Measurements from ENCODE around the gene GLRX. TPM values are rescaled to one million over a fixed set of nuclear protein-coding genes. Genes with fewer than 3 reads are reported as not detected.

The GLRX gene
- polyA plus RNA-seq, 1 donor (not counting 4 experiments of a cell fraction or from before 2014, with no cell fraction given) = 15.6 TPM

DNA sequence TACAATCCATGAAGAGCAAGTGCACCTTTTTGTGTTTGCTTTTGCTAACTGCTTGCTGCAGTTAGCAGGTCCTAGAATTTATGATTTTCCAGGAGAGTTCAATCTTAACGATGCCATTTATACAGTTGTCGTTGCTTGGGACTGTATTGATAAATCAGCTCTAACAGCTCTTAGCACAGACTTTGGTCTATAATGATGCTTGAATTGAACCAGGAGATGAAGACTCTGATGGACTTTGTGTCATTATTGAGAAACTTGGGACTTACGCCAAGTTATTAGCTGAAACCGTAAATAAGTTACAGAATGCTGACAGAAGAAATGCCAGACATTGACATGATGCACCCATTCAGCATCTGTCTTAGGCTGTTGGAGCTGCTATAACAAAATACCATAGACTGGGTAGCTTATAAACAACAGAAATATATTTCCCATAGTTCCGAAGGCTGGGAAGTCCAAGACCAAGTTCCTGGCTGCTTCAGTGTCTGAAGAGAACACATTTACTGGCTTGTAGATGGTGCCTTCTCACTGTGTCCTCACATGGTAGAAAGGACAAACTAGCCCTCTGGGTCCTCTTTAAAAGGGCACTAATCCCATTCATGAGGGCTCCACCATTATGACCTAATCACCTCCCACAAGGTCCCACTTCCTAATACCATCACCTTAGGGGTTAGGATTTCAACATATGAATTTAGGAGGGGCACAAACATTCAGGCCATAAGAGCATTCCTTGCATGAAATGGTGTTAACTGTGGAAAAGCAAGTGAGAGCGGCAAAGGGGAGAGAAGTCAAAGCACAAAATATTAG, 17.6 kb downstream of the GLRX start:
- Histone ChIP-seq H3K4me3 (ENCODE audit: control insufficient read depth in 2 of 3, extremely low read depth in 1 of 3, insufficient read depth in 2 of 3, low read depth in 1 of 3, low read length in 3 of 3) (no peak overlapping the region), H3K27me3 (ENCODE audit: control insufficient read depth, extremely low read depth, insufficient read depth, low read length) (no peaks in the 10 kb centered on the region), H4K20me1 (ENCODE audit: control insufficient read depth, extremely low read depth, insufficient read depth, low read length) (no peaks in the 10 kb centered on the region), H2AFZ (ENCODE audit: control insufficient read depth, low read length) (no peak overlapping the region), H3K79me2 (ENCODE audit: control insufficient read depth, insufficient read depth, low read length) (no peaks in the 10 kb centered on the region), H3K4me1 (ENCODE audit: control insufficient read depth, extremely low read depth, insufficient read depth, low read length) (peaks cover 10% of the 10 kb centered on the region), H3K27ac (ENCODE audit: control insufficient read depth, insufficient read depth, low read length) (no peak overlapping the region), H3K36me3 (ENCODE audit: control insufficient read depth in 2 of 2, extremely low read depth in 1 of 2, insufficient read depth in 2 of 2, low read length in 2 of 2) (no peaks in the 10 kb centered on the region), H3K4me2 (ENCODE audit: control insufficient read depth, extremely low read depth, insufficient read depth, low read depth, low read length) (no peak overlapping the region), H3K9me3 (ENCODE audit: control insufficient read depth, low read depth, low read length) (no peaks in the 10 kb centered on the region), H3K9me1 (ENCODE audit: control insufficient read depth, extremely low read depth, insufficient read depth, low read length) (no peaks in the 10 kb centered on the region), H3K9ac (ENCODE audit: control insufficient read depth, extremely low read depth, insufficient read depth, low read length) (no peak overlapping the region)
- TF ChIP-seq EZH2 (IDR thresholded peaks at IDR 0.05; ENCODE audit: low read length) = no peak
- TF ChIP-seq, protein P1, sequence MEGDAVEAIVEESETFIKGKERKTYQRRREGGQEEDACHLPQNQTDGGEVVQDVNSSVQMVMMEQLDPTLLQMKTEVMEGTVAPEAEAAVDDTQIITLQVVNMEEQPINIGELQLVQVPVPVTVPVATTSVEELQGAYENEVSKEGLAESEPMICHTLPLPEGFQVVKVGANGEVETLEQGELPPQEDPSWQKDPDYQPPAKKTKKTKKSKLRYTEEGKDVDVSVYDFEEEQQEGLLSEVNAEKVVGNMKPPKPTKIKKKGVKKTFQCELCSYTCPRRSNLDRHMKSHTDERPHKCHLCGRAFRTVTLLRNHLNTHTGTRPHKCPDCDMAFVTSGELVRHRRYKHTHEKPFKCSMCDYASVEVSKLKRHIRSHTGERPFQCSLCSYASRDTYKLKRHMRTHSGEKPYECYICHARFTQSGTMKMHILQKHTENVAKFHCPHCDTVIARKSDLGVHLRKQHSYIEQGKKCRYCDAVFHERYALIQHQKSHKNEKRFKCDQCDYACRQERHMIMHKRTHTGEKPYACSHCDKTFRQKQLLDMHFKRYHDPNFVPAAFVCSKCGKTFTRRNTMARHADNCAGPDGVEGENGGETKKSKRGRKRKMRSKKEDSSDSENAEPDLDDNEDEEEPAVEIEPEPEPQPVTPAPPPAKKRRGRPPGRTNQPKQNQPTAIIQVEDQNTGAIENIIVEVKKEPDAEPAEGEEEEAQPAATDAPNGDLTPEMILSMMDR (optimal IDR thresholded peaks at IDR 0.05 in 1 of 3, IDR thresholded peaks at IDR 0.05 in 1 of 3, conservative IDR thresholded peaks at IDR 0.05 in 1 of 3; ENCODE audit: extremely low read depth in 1 of 3, insufficient read depth in 2 of 3, low read length in 3 of 3) = no peak
- dilution Hi-C loops (cut with MboI; ENCODE audit: extremely low pct_ligation_motif_present, low sequenced_read_pairs) = no loop called here
- FAIRE-seq = no peak
- no peak for DNase-seq (ENCODE audit: low read depth, low spot score)

DNA sequence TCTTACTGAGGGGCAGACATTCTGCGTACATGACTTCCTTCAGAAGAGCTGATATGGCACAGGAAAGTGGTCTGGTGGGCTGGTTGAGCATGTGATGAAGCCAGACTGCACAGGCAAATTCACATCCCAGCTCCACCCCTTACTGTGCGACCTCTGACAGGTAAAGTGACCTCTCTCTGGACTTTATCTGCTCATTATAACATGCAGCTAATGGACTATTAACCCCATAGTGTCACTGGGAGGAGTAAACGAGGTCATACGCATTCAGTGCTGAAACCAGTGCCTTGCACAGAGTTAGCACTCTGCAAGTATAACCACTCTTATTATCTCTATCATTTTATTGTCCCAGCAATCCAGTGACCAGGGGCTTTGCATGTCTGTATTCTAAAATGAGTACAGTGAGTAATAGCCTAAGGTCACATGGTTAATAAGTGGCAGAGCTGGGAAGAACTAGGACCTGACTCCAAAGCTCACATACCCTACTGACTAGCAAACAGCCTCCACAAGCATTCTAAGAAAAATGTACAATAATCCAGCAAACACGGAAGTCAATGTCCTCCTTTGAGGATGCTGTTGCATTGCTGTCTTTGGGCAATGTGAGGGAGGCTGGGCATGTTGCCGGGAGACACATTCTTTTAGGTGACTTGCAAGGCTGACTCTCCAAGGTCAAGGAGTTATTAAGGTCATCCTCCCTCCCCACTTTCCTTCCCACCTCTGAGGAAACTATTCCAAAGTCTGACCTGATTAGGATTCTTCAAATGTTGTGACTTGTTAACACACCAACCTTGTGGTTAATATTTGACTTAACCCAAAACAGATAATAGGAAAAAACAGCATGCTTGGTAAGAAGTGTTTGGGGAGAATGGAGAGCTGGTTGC, 19.0 kb downstream of the GLRX start:
- FAIRE-seq (no peak), DNase-seq (ENCODE audit: low read depth, low spot score) (no peak)
- Histone ChIP-seq H3K36me3 (ENCODE audit: control insufficient read depth in 2 of 2, extremely low read depth in 1 of 2, insufficient read depth in 2 of 2, low read length in 2 of 2) (no peaks in the 10 kb centered on the region), H4K20me1 (ENCODE audit: control insufficient read depth, extremely low read depth, insufficient read depth, low read length) (no peaks in the 10 kb centered on the region), H3K9me3 (ENCODE audit: control insufficient read depth, low read depth, low read length) (no peaks in the 10 kb centered on the region), H3K9me1 (ENCODE audit: control insufficient read depth, extremely low read depth, insufficient read depth, low read length) (no peaks in the 10 kb centered on the region), H3K4me1 (ENCODE audit: control insufficient read depth, extremely low read depth, insufficient read depth, low read length) (peaks cover 4% of the 10 kb centered on the region), H3K79me2 (ENCODE audit: control insufficient read depth, insufficient read depth, low read length) (no peaks in the 10 kb centered on the region), H3K27ac (ENCODE audit: control insufficient read depth, insufficient read depth, low read length) (no peak overlapping the region), H3K4me3 (ENCODE audit: control insufficient read depth in 2 of 3, extremely low read depth in 1 of 3, insufficient read depth in 2 of 3, low read depth in 1 of 3, low read length in 3 of 3) (no peak overlapping the region), H3K27me3 (ENCODE audit: control insufficient read depth, extremely low read depth, insufficient read depth, low read length) (no peaks in the 10 kb centered on the region), H3K9ac (ENCODE audit: control insufficient read depth, extremely low read depth, insufficient read depth, low read length) (no peak overlapping the region), H3K4me2 (ENCODE audit: control insufficient read depth, extremely low read depth, insufficient read depth, low read depth, low read length) (no peak overlapping the region), H2AFZ (ENCODE audit: control insufficient read depth, low read length) (no peak overlapping the region)
- no peak for TF ChIP-seq EZH2 (IDR thresholded peaks at IDR 0.05; ENCODE audit: low read length)
- TF ChIP-seq, protein P1 (optimal IDR thresholded peaks at IDR 0.05 in 1 of 3, IDR thresholded peaks at IDR 0.05 in 1 of 3, conservative IDR thresholded peaks at IDR 0.05 in 1 of 3; ENCODE audit: extremely low read depth in 1 of 3, insufficient read depth in 2 of 3, low read length in 3 of 3) = no peak
- dilution Hi-C loops (cut with MboI; ENCODE audit: extremely low pct_ligation_motif_present, low sequenced_read_pairs) = no loop called here
